PC-9 (cell line): Measurements from ENCODE around the gene PSMA7. TPM values are rescaled to one million over a fixed set of nuclear protein-coding genes. Genes with fewer than 3 reads are reported as not detected.

Experiments
- BruUV-seq: library from RNA; stranded (reverse); fragments of 400-500 nt; replicated peaks from 2 replicates; lab custom pipeline; 2021; lab: Mats Ljungman, UMichigan
- CTCF ChIA-PET: fragments of 300-600 bp; sonication (Branson Sonifier 250); formaldehyde crosslinking; loops from one replicate; lab custom pipeline; 2022; ENCODE audit warnings: antibody characterized with exemption; lab: Charles Lee
- POLR2A ChIA-PET: fragments of 300-600 bp; sonication (Branson Sonifier 250); formaldehyde crosslinking; loops from one replicate; lab custom pipeline; 2022; ENCODE audit warnings: antibody characterized with exemption; ENCODE audit not compliant: unreplicated experiment; lab: Charles Lee
- DNase-seq, 2 experiments: peaks; one replicate each; pipeline versions ENCODE4 v3.0.0 to v3.0.0-alpha.2; 2015 to 2022; ENCODE audit warnings: mixed read lengths in 1 of 2
- H2AFZ ChIP-seq: fragments of 200-600 bp; sonication (generic); 2 replicates; pipeline ENCODE4 v1.8.1; 2017; ENCODE audit warnings: antibody characterized with exemption
- H3F3A ChIP-seq: fragments of 200-600 bp; sonication (generic); 2 replicates; pipeline ENCODE4 v1.8.1; 2017; ENCODE audit warnings: antibody characterized with exemption, mild to moderate bottlenecking, low read depth; ENCODE audit not compliant: insufficient read depth
- H3K27ac ChIP-seq: fragments of 200-600 bp; sonication (generic); 2 replicates; pipeline ENCODE4 v1.6.1; 2016; ENCODE audit warnings: mixed run types
- H3K27me3 ChIP-seq: fragments of 200-600 bp; sonication (generic); 2 replicates; pipeline ENCODE4 v1.6.1; 2016; ENCODE audit warnings: low read depth, mixed run types; ENCODE audit not compliant: insufficient read depth
- H3K36me3 ChIP-seq: fragments of 200-600 bp; sonication (generic); 2 replicates; pipeline ENCODE4 v1.6.1; 2016; ENCODE audit warnings: low read depth, mixed run types
- H3K4me1 ChIP-seq: fragments of 200-600 bp; sonication (generic); replicated peaks from 2 replicates; pipeline ENCODE4 v1.6.1; 2016; ENCODE audit warnings: mixed run types; ENCODE audit not compliant: insufficient read depth
- H3K4me2 ChIP-seq: fragments of 200-600 bp; sonication (generic); 2 replicates; pipeline ENCODE4 v1.6.1; 2017; ENCODE audit warnings: mixed run types
- H3K4me3 ChIP-seq: fragments of 200-600 bp; sonication (generic); 2 replicates; pipeline ENCODE4 v1.6.1; 2016; ENCODE audit warnings: mixed run types
- H3K79me2 ChIP-seq: fragments of 200-600 bp; sonication (generic); 2 replicates; pipeline ENCODE4 v1.6.1; 2017; ENCODE audit warnings: low read depth, mixed run types
- H3K9me2 ChIP-seq: fragments of 200-600 bp; sonication (generic); 2 replicates; pipeline ENCODE4 v1.8.1; 2017; ENCODE audit warnings: mild to moderate bottlenecking; ENCODE audit not compliant: insufficient read depth
- H3K9me3 ChIP-seq: fragments of 200-600 bp; sonication (generic); 2 replicates; pipeline ENCODE4 v1.8.1; 2016; ENCODE audit warnings: low read depth; ENCODE audit not compliant: insufficient read depth
- H4K20me1 ChIP-seq: fragments of 200-600 bp; sonication (generic); 2 replicates; pipeline ENCODE4 v1.8.1; 2017; ENCODE audit not compliant: insufficient read depth
- CTCF ChIP-seq: fragments of 200-600 bp; sonication (generic); conservative IDR thresholded peaks from 2 replicates; pipeline ENCODE4 v1.6.1; 2017; ENCODE audit warnings: mixed run types, antibody characterized with exemption, mild to moderate bottlenecking, moderate library complexity
- EZH2 ChIP-seq: fragments of 200-600 bp; sonication (generic); IDR thresholded peaks from 2 replicates; pipeline ENCODE4 v1.8.0; 2017; ENCODE audit warnings: antibody characterized with exemption, low read depth
- intact Hi-C: fragments of 100-400 bp; cut with micrococcal nuclease; formaldehyde crosslinking; loops from one replicate; pipeline ENCODE4 v1.10.0; 2022; ENCODE audit not compliant: unreplicated experiment
- total RNA-seq: library from RNA; stranded (reverse); gene quantifications from 2 replicates; pipeline ENCODE4 v1.2.3, GENCODE V29; 2021

PSMA7 gene
- total RNA-seq, 1 experiment from 2014 or later, result 391 TPM

GRCh38 chr20:62143957-62144825, 997 bp upstream of the PSMA7 start:
- peaks cover 76% of the 10 kb centered on the region for H4K20me1 ChIP-seq
- H3K27ac ChIP-seq, result no peak overlapping the region
- H3K4me2 ChIP-seq, result peak overlapping the region; percentile 86
- peaks cover 13% of the 10 kb centered on the region; the same call in 1 of the 2 replicates for H3F3A ChIP-seq
- H3K36me3 ChIP-seq, result peaks cover 15% of the 10 kb centered on the region
- peaks cover 26% of the 10 kb centered on the region for H3K4me1 ChIP-seq
- H3K9me2 ChIP-seq, result no peaks in the 10 kb centered on the region
- peak overlapping the region; percentile 89 for H2AFZ ChIP-seq
- BruUV-seq, result no TSS peak
- no peak for TF ChIP-seq CTCF
- TF ChIP-seq EZH2, result no peak
- peaks cover 89% of the 10 kb centered on the region for H3K79me2 ChIP-seq
- CTCF ChIA-PET, result no interaction called here
- peak; percentile 53 to 70 for DNase-seq
- peak overlapping the region; percentile 98 for H3K4me3 ChIP-seq
- POLR2A ChIA-PET, result no interaction called here
- no peaks in the 10 kb centered on the region for H3K9me3 ChIP-seq
- intact Hi-C loops, result loop anchor here (1.0 to 5.0 kb wide), 4 partner anchors 22 to 213 kb away; partner anchors contain the start of genes LSM14B and OSBPL2
- no peaks in the 10 kb centered on the region for H3K27me3 ChIP-seq

- peaks cover 81% of the 10 kb centered on the region for H4K20me1 ChIP-seq
- BruUV-seq, result no TSS peak
- peaks cover 26% of the 10 kb centered on the region for H3K4me1 ChIP-seq
- no peak overlapping the region; the same call in 1 of the 2 replicates for H2AFZ ChIP-seq
- H3K27ac ChIP-seq, result peak overlapping the region; percentile 42
- CTCF ChIA-PET, result interaction anchor here (0.8 to 0.9 kb wide), 2 partner anchors 12 to 131 kb away, joined by 3 read pairs; no protein-coding TSS in a partner anchor
- peak overlapping the region; percentile 98 for H3K4me3 ChIP-seq
- peaks cover 33% of the 10 kb centered on the region for H3K36me3 ChIP-seq
- no peaks in the 10 kb centered on the region for H3K9me3 ChIP-seq
- intact Hi-C loops, result loop anchor here (1.0 to 5.0 kb wide), 4 partner anchors 20 to 215 kb away; partner anchors contain the start of genes LSM14B and OSBPL2
- peaks cover 74% of the 10 kb centered on the region for H3K79me2 ChIP-seq
- H3K27me3 ChIP-seq, result no peaks in the 10 kb centered on the region
- POLR2A ChIA-PET, result interaction anchor here (0.6 to 1.2 kb wide), 3 partner anchors 14 to 396 kb away, joined by 3 to 7 read pairs (median 4); no protein-coding TSS in a partner anchor
- TF ChIP-seq CTCF (no peak), EZH2 (no peak)
- no peaks in the 10 kb centered on the region for H3K9me2 ChIP-seq
- peak overlapping the region; percentile 99 for H3K4me2 ChIP-seq
- peaks cover 30% of the 10 kb centered on the region for H3F3A ChIP-seq
- DNase-seq, result no peak
These were observed 728 bp downstream of the PSMA7 start for GRCh38 chr20:62142252-62143080.
